MM.1S (cell line): ENCODE results near the gene SLC2A11.

Experiments
- CTCF ChIP-seq: fragments of 300-600 bp; sonication (generic); IDR thresholded peaks from 2 replicates; pipeline ENCODE4 v1.5.1; 2016; ENCODE audit warnings: antibody characterized with exemption, low read length, mixed read lengths
- EZH2 ChIP-seq: fragments of 300-600 bp; sonication (generic); optimal IDR thresholded peaks from 2 replicates; pipeline ENCODE3; 2017; ENCODE audit warnings: low read depth, mild to moderate bottlenecking, antibody characterized with exemption, low read length, mixed read lengths
- EZH2phosphoT487 ChIP-seq: fragments of 300-600 bp; sonication (generic); IDR thresholded peaks from 2 replicates; pipeline ENCODE4 v1.6.1; 2018; ENCODE audit warnings: antibody characterized with exemption, low read length

GRCh38 chr22:23912293-23912903 lies 54.7 kb downstream of the SLC2A11 start:
- no peak for TF ChIP-seq EZH2
- TF ChIP-seq EZH2phosphoT487, result no peak
- no peak for TF ChIP-seq CTCF
